ENCODE results near the gene ZNHIT3. TPM values are rescaled to one million over a fixed set of nuclear protein-coding genes. Genes with fewer than 3 reads are reported as not detected.
A peak's percentile ranks its signal among the peaks of the same experiment; 100 is the strongest.

Gene ZNHIT3
- total RNA-seq, 1 donor from 2014 or later = 68.4 TPM

GRCh38 chr17:36498560-36499300 is 12.2 kb downstream of the ZNHIT3 start:
- Histone ChIP-seq H3K79me2 (ENCODE audit: low read depth) (no peaks in the 10 kb centered on the region), H4K20me1 (ENCODE audit: low read depth) (peaks cover 30% of the 10 kb centered on the region), H3K27me3 (no peaks in the 10 kb centered on the region), H2AFZ (replicated peaks) (no peak overlapping the region), H3K4me1 (peaks cover 13% of the 10 kb centered on the region), H3K27ac (no peak overlapping the region), H3K9me3 (ENCODE audit: low read depth) (no peaks in the 10 kb centered on the region), H3F3A (ENCODE audit: low read depth) (peaks cover 43% of the 10 kb centered on the region), H3K36me3 (no peaks in the 10 kb centered on the region), H3K4me2 (no peak overlapping the region), H3K4me3 (no peak overlapping the region), H3K9ac (no peak overlapping the region)
- Mint-ChIP-seq H3K36me3 (peaks cover 24% of the 10 kb centered on the region), H3K4me3 (no peak overlapping the region), H3K9me3 (no peaks in the 10 kb centered on the region), H3K27me3 (ENCODE audit: insufficient read depth, low read depth) (no peaks in the 10 kb centered on the region), H3K4me1 (peaks cover 39% of the 10 kb centered on the region), H3K27ac (peak overlapping the region; percentile 16)
- TF ChIP-seq CTCF (IDR thresholded peaks at IDR 0.05) = no peak
- no peak for TF ChIP-seq EZH2 (IDR thresholded peaks at IDR 0.05)
- no peak for TF ChIP-seq EZH2phosphoT487 (IDR thresholded peaks at IDR 0.05)
- no peak for DNase-seq (ENCODE audit: low spot score)

- Mint-ChIP-seq H3K4me1 (peaks cover 19% of the 10 kb centered on the region), H3K36me3 (peaks cover 21% of the 10 kb centered on the region), H3K9me3 (no peaks in the 10 kb centered on the region), H3K4me3 (no peak overlapping the region), H3K27ac (no peak overlapping the region), H3K27me3 (ENCODE audit: insufficient read depth, low read depth) (peaks cover 4% of the 10 kb centered on the region)
- H3K4me2 ChIP-seq = no peak overlapping the region
- H3K4me3 ChIP-seq = no peak overlapping the region
- H3K36me3 ChIP-seq = no peaks in the 10 kb centered on the region
- H3K9me3 ChIP-seq (ENCODE audit: low read depth) = no peaks in the 10 kb centered on the region
- H3K27ac ChIP-seq = no peak overlapping the region
- H2AFZ ChIP-seq (replicated peaks) = no peak overlapping the region
- TF ChIP-seq CTCF (IDR thresholded peaks at IDR 0.05) (no peak), EZH2 (IDR thresholded peaks at IDR 0.05) (no peak), EZH2phosphoT487 (IDR thresholded peaks at IDR 0.05) (no peak)
- DNase-seq (ENCODE audit: low spot score) = no peak
- no peaks in the 10 kb centered on the region for H3K79me2 ChIP-seq (ENCODE audit: low read depth)
- H3F3A ChIP-seq (ENCODE audit: low read depth) = peaks cover 23% of the 10 kb centered on the region
- peaks cover 2% of the 10 kb centered on the region for H3K4me1 ChIP-seq
- H3K9ac ChIP-seq = no peak overlapping the region
- no peaks in the 10 kb centered on the region for H3K27me3 ChIP-seq
- peaks cover 10% of the 10 kb centered on the region for H4K20me1 ChIP-seq (ENCODE audit: low read depth)
Observed at GRCh38 chr17:36500745-36501225, 14.3 kb downstream of the ZNHIT3 start.

- Histone ChIP-seq H3F3A (ENCODE audit: low read depth) (peaks cover 17% of the 10 kb centered on the region), H3K36me3 (no peaks in the 10 kb centered on the region), H2AFZ (replicated peaks) (no peak overlapping the region), H3K4me3 (no peak overlapping the region), H3K4me1 (no peaks in the 10 kb centered on the region), H3K79me2 (ENCODE audit: low read depth) (no peaks in the 10 kb centered on the region), H3K27me3 (no peaks in the 10 kb centered on the region), H3K4me2 (no peak overlapping the region), H4K20me1 (ENCODE audit: low read depth) (peaks cover 4% of the 10 kb centered on the region), H3K9ac (no peak overlapping the region), H3K27ac (no peak overlapping the region), H3K9me3 (ENCODE audit: low read depth) (no peaks in the 10 kb centered on the region)
- peaks cover 14% of the 10 kb centered on the region for H3K4me1 Mint-ChIP-seq
- TF ChIP-seq EZH2 (IDR thresholded peaks at IDR 0.05) (no peak), CTCF (IDR thresholded peaks at IDR 0.05) (no peak)
- peaks cover 4% of the 10 kb centered on the region for H3K27me3 Mint-ChIP-seq (ENCODE audit: insufficient read depth, low read depth)
- peaks cover 22% of the 10 kb centered on the region for H3K36me3 Mint-ChIP-seq
- H3K4me3 Mint-ChIP-seq = no peak overlapping the region
- no peak overlapping the region for H3K27ac Mint-ChIP-seq
- no peak for DNase-seq (ENCODE audit: low spot score)
- H3K9me3 Mint-ChIP-seq = no peaks in the 10 kb centered on the region
Observed at GRCh38 chr17:36501351-36501750, 14.9 kb downstream of the ZNHIT3 start.

Measured in neural progenitor cell (in vitro differentiated cells).